ENCODE data around the gene ZMYM4. TPM values are rescaled to one million over a fixed set of nuclear protein-coding genes. Genes with fewer than 3 reads are reported as not detected.

Gene ZMYM4
- total RNA-seq, 2 experiments from 2014 or later, result 21.1 to 54.3 TPM

GRCh38 chr1:35334485-35334884, 66.0 kb downstream of the ZMYM4 start:
- no peak overlapping the region for H3K4me3 ChIP-seq (ENCODE audit: low read depth, low read length, poor library complexity, severe bottlenecking)
- H3K79me2 ChIP-seq (ENCODE audit: insufficient read depth, low read depth, low read length), result peaks cover 5% of the 10 kb centered on the region; the same call in 1 of the 2 replicates
- no peaks in the 10 kb centered on the region for H3K9me2 ChIP-seq (ENCODE audit: insufficient read depth, low read length)
- H3K9me3 ChIP-seq (ENCODE audit: low read length), result no peaks in the 10 kb centered on the region
- peaks cover 21% of the 10 kb centered on the region for H3K36me3 ChIP-seq (ENCODE audit: insufficient read depth, low read length)
- no peak for DNase-seq (ENCODE audit: low spot score)
- CTCF ChIA-PET (ENCODE audit: unreplicated experiment), result no interaction called here
- POLR2A ChIA-PET, result interaction anchor here (0.6 to 1.3 kb wide), 4 partner anchors 9 to 109 kb away, joined by 3 to 6 read pairs (median 4); no protein-coding TSS in a partner anchor
- no peak overlapping the region for H3K4me2 ChIP-seq (ENCODE audit: low read length)
- no TSS peak for BruUV-seq (replicated peaks)
- no peak overlapping the region for H3K27ac ChIP-seq (ENCODE audit: low read depth, low read length, poor library complexity, severe bottlenecking)
- H2AFZ ChIP-seq (ENCODE audit: low read length), result no peak overlapping the region
- no peaks in the 10 kb centered on the region for H4K20me1 ChIP-seq (ENCODE audit: insufficient read depth, low read length)
- H3K4me1 ChIP-seq (ENCODE audit: insufficient read depth, low read length, poor library complexity, severe bottlenecking), result peaks cover 6% of the 10 kb centered on the region
- TF ChIP-seq CTCF (conservative IDR thresholded peaks at IDR 0.05; ENCODE audit: low read length) (no peak), EZH2phosphoT487 (IDR thresholded peaks at IDR 0.05; ENCODE audit: borderline replicate concordance, low read depth, low read length) (no peak)
- intact Hi-C loops (cut with micrococcal nuclease; ENCODE audit: unreplicated experiment), result no loop called here

- H3K4me3 ChIP-seq (ENCODE audit: low read depth, low read length, poor library complexity, severe bottlenecking), result no peak overlapping the region
- DNase-seq (ENCODE audit: low spot score), result no peak
- peaks cover 25% of the 10 kb centered on the region for H3K79me2 ChIP-seq (ENCODE audit: insufficient read depth, low read depth, low read length)
- intact Hi-C loops (cut with micrococcal nuclease; ENCODE audit: unreplicated experiment), result no loop called here
- H2AFZ ChIP-seq (ENCODE audit: low read length), result no peak overlapping the region
- ChIA-PET CTCF (ENCODE audit: unreplicated experiment) (no interaction called here), POLR2A (interaction anchor here (0.6 kb wide), 2 partner anchors 16 to 42 kb away, joined by 3 read pairs; no protein-coding TSS in a partner anchor)
- no peak for TF ChIP-seq CTCF (conservative IDR thresholded peaks at IDR 0.05; ENCODE audit: low read length)
- TF ChIP-seq EZH2phosphoT487 (IDR thresholded peaks at IDR 0.05; ENCODE audit: borderline replicate concordance, low read depth, low read length), result no peak
- H3K9me2 ChIP-seq (ENCODE audit: insufficient read depth, low read length), result no peaks in the 10 kb centered on the region
- H3K4me1 ChIP-seq (ENCODE audit: insufficient read depth, low read length, poor library complexity, severe bottlenecking), result peaks cover 6% of the 10 kb centered on the region
- no peak overlapping the region for H3K4me2 ChIP-seq (ENCODE audit: low read length)
- H3K9me3 ChIP-seq (ENCODE audit: low read length), result no peaks in the 10 kb centered on the region
- no TSS peak for BruUV-seq (replicated peaks)
- no peaks in the 10 kb centered on the region for H4K20me1 ChIP-seq (ENCODE audit: insufficient read depth, low read length)
- peaks cover 18% of the 10 kb centered on the region for H3K36me3 ChIP-seq (ENCODE audit: insufficient read depth, low read length)
- H3K27ac ChIP-seq (ENCODE audit: low read depth, low read length, poor library complexity, severe bottlenecking), result no peak overlapping the region
These were observed 72.0 kb downstream of the ZMYM4 start for GRCh38 chr1:35340519-35340918.

GRCh38 chr1:35345439-35345981, 77.0 kb downstream of the ZMYM4 start:
- DNase-seq (ENCODE audit: low spot score), result no peak
- ChIA-PET CTCF (ENCODE audit: unreplicated experiment) (interaction anchor here (1.0 kb wide), 1 partner anchor 8 kb away, joined by 3 read pairs; no protein-coding TSS in a partner anchor), POLR2A (no interaction called here)
- H3K4me1 ChIP-seq (ENCODE audit: insufficient read depth, low read length, poor library complexity, severe bottlenecking), result no peaks in the 10 kb centered on the region
- no peak overlapping the region for H2AFZ ChIP-seq (ENCODE audit: low read length)
- intact Hi-C loops (cut with micrococcal nuclease; ENCODE audit: unreplicated experiment), result no loop called here
- no peaks in the 10 kb centered on the region for H3K36me3 ChIP-seq (ENCODE audit: insufficient read depth, low read length)
- peaks cover 23% of the 10 kb centered on the region for H3K79me2 ChIP-seq (ENCODE audit: insufficient read depth, low read depth, low read length)
- H3K9me2 ChIP-seq (ENCODE audit: insufficient read depth, low read length), result no peaks in the 10 kb centered on the region
- no TSS peak for BruUV-seq (replicated peaks)
- no peak overlapping the region for H3K4me2 ChIP-seq (ENCODE audit: low read length)
- H3K9me3 ChIP-seq (ENCODE audit: low read length), result no peaks in the 10 kb centered on the region
- 0 out of 2 replicates have a peak, but pooled peaks have one; percentile 36 for TF ChIP-seq CTCF (conservative IDR thresholded peaks at IDR 0.05; ENCODE audit: low read length)
- no peak for TF ChIP-seq EZH2phosphoT487 (IDR thresholded peaks at IDR 0.05; ENCODE audit: borderline replicate concordance, low read depth, low read length)
- H4K20me1 ChIP-seq (ENCODE audit: insufficient read depth, low read length), result no peaks in the 10 kb centered on the region
- H3K27ac ChIP-seq (ENCODE audit: low read depth, low read length, poor library complexity, severe bottlenecking), result no peak overlapping the region
- no peak overlapping the region for H3K4me3 ChIP-seq (ENCODE audit: low read depth, low read length, poor library complexity, severe bottlenecking)

Data from OCI-LY7 (cell line).